Fibroblast of the aortic adventitia (primary cell): ENCODE data around the gene RABGAP1L. TPM values are rescaled to one million over a fixed set of nuclear protein-coding genes. Genes with fewer than 3 reads are reported as not detected.

Source experiments
- DNase-seq: peaks from one replicate; pipeline ENCODE4 v3.0.0-alpha.2; 2010; ENCODE audit warnings: low read depth
- H3K4me3 ChIP-seq: 2 replicates; pipeline ENCODE4 v1.5.1; 2011; ENCODE audit warnings: low read depth, mild to moderate bottlenecking, control low read depth, low read length, moderate library complexity
- total RNA-seq: library from RNA; depleted of rRNA; stranded (reverse); fragments of >200 nt; gene quantifications from 2 replicates; pipeline ENCODE4 v1.2.3, GENCODE V29; 2012; ENCODE audit warnings: low replicate concordance
- TF ChIP-seq, protein P1 (sequence below): IDR thresholded peaks from 2 replicates; pipeline ENCODE4 v1.5.1; 2011; ENCODE audit warnings: mild to moderate bottlenecking, low read length, control low read depth, inconsistent platforms; ENCODE audit not compliant: insufficient read depth

The RABGAP1L gene
- total RNA-seq, 1 donor: 39.9 TPM

GRCh38 chr1:174659823-174660222, 500.5 kb downstream of the RABGAP1L start:
- TF ChIP-seq, protein P1, sequence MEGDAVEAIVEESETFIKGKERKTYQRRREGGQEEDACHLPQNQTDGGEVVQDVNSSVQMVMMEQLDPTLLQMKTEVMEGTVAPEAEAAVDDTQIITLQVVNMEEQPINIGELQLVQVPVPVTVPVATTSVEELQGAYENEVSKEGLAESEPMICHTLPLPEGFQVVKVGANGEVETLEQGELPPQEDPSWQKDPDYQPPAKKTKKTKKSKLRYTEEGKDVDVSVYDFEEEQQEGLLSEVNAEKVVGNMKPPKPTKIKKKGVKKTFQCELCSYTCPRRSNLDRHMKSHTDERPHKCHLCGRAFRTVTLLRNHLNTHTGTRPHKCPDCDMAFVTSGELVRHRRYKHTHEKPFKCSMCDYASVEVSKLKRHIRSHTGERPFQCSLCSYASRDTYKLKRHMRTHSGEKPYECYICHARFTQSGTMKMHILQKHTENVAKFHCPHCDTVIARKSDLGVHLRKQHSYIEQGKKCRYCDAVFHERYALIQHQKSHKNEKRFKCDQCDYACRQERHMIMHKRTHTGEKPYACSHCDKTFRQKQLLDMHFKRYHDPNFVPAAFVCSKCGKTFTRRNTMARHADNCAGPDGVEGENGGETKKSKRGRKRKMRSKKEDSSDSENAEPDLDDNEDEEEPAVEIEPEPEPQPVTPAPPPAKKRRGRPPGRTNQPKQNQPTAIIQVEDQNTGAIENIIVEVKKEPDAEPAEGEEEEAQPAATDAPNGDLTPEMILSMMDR: peak; percentile 3
- no peak overlapping the region for H3K4me3 ChIP-seq
- peak; percentile 30 for DNase-seq

DNA sequence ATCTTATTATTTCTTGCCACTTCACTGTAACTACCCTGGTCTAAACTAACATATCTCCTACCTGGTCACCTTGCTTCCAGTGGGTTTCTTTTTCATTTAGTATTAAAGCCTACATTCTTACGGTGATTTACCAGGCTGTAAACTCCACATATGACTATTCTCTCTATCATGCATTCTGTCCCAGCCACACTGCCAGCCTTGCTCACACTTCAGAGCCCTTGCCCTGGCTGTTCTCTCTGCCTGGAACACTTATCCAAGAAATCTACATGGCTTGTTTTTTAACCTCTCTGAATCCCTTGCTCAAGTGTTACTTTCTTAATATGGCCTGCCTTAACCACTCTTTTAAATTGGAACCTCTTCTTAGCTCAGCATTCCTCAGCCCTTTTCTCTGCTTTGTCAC, 501.2 kb downstream of the RABGAP1L start:
- no peak for DNase-seq
- no peak overlapping the region for H3K4me3 ChIP-seq
- TF ChIP-seq, protein P1: no peak

DNA sequence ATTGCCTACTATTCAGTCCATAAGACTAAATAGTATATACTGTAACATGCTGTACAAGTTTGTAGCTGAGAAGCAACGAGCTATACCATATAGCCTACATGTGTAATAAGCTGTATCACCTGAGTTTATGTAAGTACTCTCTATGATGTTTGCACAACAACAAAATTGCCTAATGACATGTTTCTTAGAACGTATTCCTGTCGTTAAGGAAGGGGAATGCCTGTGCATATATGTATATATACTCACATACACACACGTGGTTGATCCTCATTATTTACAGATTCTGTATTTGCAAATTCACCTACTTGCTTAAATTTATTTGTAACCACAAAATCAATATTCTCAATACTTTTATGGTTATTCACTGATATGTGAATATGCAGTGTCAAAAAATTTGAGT, 504.0 kb downstream of the RABGAP1L start:
- no peak overlapping the region for H3K4me3 ChIP-seq
- TF ChIP-seq, protein P1: no peak
- DNase-seq: no peak

DNA sequence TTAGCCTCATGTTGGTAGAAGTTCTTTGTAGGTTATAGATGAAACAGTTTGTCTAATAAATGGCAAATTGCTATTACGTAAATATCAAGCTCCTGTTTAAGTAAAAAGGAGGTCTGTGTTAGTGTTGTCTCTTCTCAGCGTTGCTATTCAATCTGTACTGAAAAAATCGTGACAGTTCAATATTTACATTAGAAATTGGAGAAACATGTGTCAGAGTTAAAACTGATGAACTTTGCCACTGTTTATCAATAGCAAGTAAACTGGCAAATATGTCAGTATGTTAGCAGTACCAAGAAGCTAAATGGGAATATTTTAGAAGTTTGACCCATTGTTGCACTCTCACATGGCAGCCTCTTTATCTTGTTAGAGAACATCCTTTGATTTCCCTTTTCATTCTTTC, 506.9 kb downstream of the RABGAP1L start:
- TF ChIP-seq, protein P1: no peak
- H3K4me3 ChIP-seq: no peak overlapping the region

GRCh38 chr1:174671826-174672225, 512.5 kb downstream of the RABGAP1L start:
- TF ChIP-seq, protein P1: no peak
- H3K4me3 ChIP-seq: no peak overlapping the region
- DNase-seq: no peak

More for the DNA sequence above, 506.9 kb downstream of the RABGAP1L start:
- no peak for DNase-seq

- DNase-seq: no peak
- TF ChIP-seq, protein P1: no peak
These were observed 517.5 kb downstream of the RABGAP1L start for GRCh38 chr1:174676856-174677255.

DNA sequence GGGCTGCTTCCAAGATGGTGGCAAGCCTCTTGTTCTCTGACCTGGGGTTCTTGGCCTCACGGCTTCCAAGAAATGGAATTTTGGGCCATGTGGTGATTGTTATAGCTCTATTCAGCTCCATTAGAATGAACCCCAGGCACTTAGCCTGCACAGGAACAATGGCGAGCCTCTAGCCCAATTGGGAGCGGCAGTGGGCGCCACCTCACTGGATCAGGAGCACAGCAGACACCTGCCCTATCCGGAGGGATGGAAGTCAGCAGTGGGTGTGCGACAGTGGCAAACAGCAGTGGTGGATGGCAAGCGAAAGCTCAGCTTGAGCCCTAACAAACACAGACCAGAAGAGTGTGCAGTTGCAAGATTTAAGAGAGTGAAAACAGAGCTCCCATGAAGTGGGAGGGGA, 519.3 kb downstream of the RABGAP1L start:
- DNase-seq: no peak
- TF ChIP-seq, protein P1: no peak
- H3K4me3 ChIP-seq: no peak overlapping the region

More at GRCh38 chr1:174676856-174677255, 517.5 kb downstream of the RABGAP1L start:
- no peak overlapping the region for H3K4me3 ChIP-seq
